ENCODE data around the gene RPAIN.
"Not testable (repeated sequence)": the region's sequence is repeated elsewhere in the genome, so short reads cannot be mapped to it uniquely, and the experiment has no call there.

The RPAIN gene

DNA sequence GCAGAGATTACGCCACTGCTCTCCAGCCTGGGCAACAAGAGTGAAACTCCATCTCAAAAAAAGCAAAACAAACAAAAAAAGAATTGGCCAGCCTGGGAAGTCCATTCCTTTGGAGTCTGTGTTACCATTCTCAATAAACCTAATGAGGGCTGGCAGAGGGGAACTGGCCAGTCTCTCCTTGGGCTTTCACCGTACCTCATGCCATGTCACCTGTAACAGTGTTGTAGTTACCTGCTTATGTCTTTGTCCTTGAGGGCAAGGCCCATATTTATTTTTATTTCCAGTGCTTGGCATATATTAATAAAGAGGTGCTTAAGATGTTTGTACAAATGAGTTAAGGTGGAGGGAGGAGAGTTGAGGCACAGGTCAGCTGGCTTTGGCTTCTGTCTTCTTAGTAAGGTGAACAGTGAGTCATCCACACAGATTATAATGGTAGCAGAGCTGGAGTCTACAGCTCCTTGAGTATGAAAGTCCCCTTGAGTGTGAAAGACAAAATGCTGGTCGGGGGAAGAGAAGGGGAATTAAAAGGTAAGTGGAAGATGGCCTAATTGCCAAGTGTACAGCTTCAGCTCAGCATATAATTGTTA, 10.5 kb downstream of the RPAIN start:
- no peak for DNase-seq

GRCh38 chr17:5431234-5431633, 11.3 kb downstream of the RPAIN start:
- DNase-seq = not testable (repeated sequence)

- no peak for DNase-seq
These were observed 12.1 kb downstream of the RPAIN start for GRCh38 chr17:5431949-5432556.

DNA sequence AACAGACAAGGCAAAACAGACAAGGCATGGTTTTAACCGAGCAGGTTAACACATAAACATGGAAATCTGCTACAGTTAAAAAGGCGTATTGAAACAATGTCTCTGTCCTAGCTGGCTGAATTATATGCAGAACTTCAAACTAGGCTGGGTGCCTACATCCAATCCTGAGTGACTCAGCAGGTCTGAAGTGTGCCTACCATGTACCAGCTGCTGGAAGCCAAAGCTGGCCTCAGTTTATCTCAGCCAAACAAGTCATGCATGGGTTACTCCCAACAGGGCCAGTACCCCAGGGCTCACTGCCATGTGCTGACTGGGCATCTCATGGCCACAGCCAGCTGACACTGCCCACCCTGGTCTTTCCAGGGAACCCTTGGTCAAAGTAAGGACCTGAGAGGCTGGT, 15.0 kb downstream of the RPAIN start:
- DNase-seq = no peak

GRCh38 chr17:5435781-5436315, 15.9 kb downstream of the RPAIN start:
- not testable (repeated sequence) for DNase-seq

GRCh38 chr17:5437721-5438317, 17.8 kb downstream of the RPAIN start:
- DNase-seq = no peak

GRCh38 chr17:5438716-5439445, 18.9 kb downstream of the RPAIN start, which contains the start of gene C1QBP:
Gene C1QBP, minus strand, starts transcription at chr17:5439155. Its CDS starts 82 bp downstream, at chr17:5439073.
- peak; percentile 92 for DNase-seq

DNA sequence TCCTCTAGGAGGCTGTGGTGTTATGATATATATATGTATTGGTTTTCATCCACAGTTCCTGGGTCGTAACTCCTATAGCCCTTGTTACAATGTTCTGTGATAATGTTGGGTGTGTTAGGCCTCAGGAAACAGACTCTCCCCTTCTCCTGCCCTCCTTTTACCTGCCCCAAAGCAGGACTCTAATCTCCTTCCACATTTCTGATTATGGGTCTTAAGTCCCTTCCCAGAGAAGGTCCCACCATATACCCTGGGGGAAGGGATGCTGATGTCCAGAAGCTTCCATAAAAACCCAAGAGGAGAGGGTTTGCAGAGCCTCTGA, 19.4 kb downstream of the RPAIN start:
- DNase-seq = no peak

DNA sequence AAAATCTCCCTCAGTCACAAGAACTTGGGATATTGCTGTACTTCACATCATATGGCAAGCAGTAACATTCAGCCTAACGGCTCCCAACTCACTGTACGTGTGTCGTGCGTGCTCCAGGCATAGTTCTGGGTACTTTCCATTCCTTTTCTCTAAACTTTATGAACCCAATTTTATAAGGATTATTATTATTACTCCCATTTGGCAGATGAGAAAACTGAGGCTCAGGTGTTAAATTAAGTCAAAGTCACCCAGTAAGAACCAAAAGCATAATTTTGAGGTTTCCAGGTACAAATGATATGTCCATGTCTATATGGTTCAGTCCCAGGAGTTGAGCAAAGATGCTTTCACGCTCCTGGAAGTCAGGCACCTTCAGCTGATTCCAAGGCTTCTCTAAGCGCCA, 23.7 kb downstream of the RPAIN start:
- DNase-seq = no peak

- DNase-seq = no peak
These were observed 24.2 kb downstream of the RPAIN start for GRCh38 chr17:5444209-5444608.

DNA sequence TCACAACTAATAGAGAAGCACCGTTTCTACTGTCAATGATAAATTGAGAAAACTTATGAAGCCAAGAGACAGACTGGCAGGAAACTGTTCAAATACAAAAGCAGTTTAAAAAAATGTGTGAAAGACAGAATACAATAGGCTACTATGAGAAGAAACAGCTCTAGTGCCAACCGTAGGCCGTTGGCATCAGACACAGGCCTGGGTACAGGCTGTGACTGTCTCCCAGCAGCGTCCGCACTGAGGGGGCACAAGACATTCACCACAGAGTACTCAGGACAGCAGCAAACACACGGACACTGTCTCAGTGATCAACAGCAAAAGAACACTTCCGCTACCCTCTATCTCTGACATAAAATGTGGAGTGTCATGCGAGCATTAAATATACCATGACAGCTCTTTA, 26.8 kb downstream of the RPAIN start:
- DNase-seq = no peak

DNA sequence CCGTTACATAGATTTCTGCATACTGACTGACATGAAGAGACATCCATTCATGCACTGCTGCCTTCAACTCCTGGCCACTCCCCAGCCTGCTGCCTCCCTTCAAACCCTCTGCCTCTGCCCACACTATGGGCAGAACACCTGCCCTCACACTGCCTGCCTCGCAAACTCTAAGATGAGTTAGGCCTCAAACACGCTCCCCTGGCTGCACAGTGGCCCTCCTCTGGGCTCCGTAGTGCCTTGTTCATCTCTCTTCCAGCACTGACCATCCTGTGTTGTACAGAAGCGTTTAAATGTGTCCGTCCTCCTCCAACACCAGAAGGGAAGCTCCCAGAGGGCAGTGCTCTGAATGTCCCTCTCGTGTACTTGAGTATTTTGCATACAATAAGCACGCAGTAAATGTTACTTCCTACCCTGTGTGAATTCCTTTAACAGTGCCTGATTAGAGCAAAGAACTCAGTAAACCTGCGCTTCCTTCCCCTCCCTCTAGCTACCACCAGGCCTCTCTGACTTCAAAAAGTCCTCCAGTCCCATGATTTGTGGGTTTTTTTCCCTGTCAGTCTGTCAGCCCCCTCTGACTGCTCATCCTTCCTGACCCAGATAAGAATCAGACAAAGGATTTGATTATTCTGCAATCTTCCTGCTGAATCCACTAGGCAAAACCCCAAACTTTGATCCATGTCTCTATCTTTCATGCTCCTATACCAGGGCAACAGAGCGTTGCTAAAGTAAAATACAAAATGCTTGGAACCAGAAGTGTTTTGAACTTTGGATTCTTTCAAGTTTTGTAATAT, 44.9 kb downstream of the RPAIN start:
- no peak for DNase-seq

- DNase-seq = no peak
These were observed 46.3 kb downstream of the RPAIN start for GRCh38 chr17:5466295-5466694.

DNA sequence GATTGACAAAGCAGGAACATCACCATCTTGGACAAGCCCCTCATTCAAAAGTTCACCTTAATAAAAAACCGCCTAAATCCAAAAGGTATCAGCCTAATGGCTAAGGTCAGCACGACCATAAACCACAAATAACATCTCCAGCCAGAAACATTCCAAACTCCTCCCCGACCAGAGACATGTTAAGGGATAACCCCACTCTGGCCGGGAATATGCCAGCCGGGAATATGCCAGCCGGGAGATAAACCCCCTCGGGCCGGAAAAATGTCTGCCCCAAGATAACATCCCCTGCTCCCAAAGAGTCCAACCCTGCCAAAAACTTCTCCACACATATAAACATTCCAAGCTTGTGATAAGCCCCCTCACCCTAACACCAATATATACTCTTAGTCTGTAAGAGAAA, 47.4 kb downstream of the RPAIN start:
- DNase-seq = no peak

GRCh38 chr17:5468075-5468473, 48.1 kb downstream of the RPAIN start:
- DNase-seq = no peak

DNA sequence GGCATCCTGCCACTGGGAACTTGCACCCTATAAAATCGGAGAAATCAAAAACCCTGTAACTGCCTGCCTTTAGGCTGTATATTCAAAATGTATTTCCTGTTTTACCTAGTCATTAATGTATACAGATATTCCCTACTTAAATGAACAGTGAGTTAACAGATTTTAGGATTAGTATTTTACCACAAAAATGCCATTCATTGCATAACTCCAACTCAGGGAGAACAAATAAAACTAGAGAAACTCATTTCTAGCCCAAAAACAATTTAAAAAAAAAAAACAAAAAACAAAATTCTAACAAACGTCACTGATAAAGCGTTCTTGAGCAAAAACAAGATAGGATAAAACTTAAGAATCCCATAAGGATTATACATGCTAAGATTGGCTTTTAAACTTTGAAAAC, 52.5 kb downstream of the RPAIN start:
- no peak for DNase-seq

GRCh38 chr17:5473906-5474305, 53.9 kb downstream of the RPAIN start:
- no peak for DNase-seq

DNA sequence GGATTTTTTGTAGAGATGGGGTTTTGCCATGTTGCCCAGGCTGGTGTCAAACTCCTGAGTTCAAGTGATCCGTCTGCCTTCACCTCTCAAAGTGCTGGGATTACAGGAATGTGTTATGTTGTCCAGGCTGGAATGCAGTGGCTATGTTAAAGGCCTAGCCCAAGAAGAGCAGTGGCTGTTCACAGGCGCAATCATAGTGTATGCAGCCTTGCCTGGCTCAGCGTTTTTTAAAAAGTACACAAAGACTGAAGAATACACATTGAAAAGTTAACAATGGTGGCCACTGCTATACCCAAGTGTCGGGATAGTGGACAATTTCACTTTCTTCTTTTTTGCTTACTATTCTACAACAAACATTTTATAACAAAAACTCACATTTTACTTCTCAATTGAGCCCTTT, 59.0 kb downstream of the RPAIN start:
- DNase-seq = no peak

DNA sequence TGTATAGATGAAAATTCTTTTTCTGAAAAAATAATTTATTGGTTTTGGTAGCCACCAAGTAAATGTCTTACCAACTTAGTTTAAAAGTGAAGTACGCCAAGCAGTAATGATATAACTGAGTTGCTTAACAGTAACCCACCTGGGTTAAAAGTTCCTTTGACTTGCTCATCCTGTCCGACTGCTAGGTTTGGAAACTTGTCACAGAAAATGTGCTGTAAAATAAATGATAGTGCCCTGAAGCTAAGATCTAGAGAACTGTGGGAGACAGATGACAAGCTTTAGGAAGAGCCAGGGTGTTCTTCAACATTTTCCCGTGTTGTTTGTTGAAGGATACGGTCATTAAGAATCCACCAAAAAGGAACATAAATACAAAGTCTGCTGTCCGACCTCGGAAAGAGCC, 61.0 kb downstream of the RPAIN start:
- DNase-seq = no peak

GRCh38 chr17:5481451-5481850, 61.5 kb downstream of the RPAIN start:
- DNase-seq = no peak

Measured in activated CD4-positive, alpha-beta T cell treated with anti-CD3 and anti-CD28 coated beads, Interleukin-2, amount 50 U/mL, for 1 hour (primary cell).